Fibroblast of mammary gland (primary cell): ENCODE results near the gene TMEM255B.

Source experiments
- DNase-seq: peaks from one replicate; pipeline ENCODE4 v3.0.0-alpha.2; 2010; ENCODE audit warnings: low read depth
- H3K4me3 ChIP-seq: 2 replicates; pipeline ENCODE4 v1.5.1; 2011; ENCODE audit warnings: low read depth, mild to moderate bottlenecking, low read length, moderate library complexity; ENCODE audit not compliant: control insufficient read depth
- TF ChIP-seq, protein P1 (sequence below): conservative IDR thresholded peaks from 2 replicates; pipeline ENCODE4 v1.5.1; 2011; ENCODE audit warnings: low read depth, low read length, inconsistent platforms; ENCODE audit not compliant: control insufficient read depth, insufficient read depth

Gene TMEM255B

DNA sequence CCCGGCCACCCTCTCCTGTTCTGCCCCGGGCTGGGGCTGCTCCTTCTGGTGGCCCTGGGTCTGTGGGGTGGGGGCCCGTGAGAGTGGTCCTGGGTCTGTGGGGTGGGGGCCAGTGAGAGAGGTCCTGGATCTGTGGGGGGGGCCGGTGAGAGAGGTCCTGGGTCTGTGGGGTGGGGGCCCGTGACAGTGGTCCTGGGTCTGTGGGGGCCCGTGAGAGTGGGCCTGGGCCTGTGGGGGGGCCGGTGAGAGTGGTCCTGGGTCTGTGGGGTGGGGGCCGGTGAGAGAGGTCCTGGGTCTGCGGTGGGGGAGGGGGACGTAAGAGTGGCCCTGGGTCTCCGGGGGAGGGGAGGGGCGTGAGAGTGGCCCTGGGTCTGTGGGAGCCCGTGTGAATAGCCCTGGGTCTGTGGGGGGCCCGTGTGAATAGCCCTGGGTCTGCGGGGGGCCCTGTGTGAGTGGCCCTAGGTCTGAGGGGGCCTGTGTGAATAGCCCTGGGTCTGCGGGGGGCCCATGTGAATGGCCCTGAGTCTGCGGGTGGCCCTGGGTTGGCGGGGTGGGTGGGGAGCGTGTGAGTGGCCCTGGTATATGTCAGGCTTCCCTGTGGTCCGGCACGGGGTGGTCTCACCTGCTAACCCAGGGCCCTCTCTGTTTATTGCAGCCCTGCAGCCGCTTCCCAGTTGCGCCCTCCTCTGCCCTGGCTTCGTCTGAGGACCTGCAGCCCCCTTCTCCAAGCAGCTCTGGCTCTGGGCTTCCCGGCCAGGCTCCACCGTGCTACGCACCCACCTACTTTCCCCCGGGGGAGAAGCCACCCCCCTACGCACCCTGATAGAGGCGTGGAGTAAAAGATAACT is 52.3 kb downstream of the TMEM255B start:
- TF ChIP-seq, protein P1, sequence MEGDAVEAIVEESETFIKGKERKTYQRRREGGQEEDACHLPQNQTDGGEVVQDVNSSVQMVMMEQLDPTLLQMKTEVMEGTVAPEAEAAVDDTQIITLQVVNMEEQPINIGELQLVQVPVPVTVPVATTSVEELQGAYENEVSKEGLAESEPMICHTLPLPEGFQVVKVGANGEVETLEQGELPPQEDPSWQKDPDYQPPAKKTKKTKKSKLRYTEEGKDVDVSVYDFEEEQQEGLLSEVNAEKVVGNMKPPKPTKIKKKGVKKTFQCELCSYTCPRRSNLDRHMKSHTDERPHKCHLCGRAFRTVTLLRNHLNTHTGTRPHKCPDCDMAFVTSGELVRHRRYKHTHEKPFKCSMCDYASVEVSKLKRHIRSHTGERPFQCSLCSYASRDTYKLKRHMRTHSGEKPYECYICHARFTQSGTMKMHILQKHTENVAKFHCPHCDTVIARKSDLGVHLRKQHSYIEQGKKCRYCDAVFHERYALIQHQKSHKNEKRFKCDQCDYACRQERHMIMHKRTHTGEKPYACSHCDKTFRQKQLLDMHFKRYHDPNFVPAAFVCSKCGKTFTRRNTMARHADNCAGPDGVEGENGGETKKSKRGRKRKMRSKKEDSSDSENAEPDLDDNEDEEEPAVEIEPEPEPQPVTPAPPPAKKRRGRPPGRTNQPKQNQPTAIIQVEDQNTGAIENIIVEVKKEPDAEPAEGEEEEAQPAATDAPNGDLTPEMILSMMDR, result no peak
- H3K4me3 ChIP-seq, result no peak overlapping the region
- no peak for DNase-seq

DNA sequence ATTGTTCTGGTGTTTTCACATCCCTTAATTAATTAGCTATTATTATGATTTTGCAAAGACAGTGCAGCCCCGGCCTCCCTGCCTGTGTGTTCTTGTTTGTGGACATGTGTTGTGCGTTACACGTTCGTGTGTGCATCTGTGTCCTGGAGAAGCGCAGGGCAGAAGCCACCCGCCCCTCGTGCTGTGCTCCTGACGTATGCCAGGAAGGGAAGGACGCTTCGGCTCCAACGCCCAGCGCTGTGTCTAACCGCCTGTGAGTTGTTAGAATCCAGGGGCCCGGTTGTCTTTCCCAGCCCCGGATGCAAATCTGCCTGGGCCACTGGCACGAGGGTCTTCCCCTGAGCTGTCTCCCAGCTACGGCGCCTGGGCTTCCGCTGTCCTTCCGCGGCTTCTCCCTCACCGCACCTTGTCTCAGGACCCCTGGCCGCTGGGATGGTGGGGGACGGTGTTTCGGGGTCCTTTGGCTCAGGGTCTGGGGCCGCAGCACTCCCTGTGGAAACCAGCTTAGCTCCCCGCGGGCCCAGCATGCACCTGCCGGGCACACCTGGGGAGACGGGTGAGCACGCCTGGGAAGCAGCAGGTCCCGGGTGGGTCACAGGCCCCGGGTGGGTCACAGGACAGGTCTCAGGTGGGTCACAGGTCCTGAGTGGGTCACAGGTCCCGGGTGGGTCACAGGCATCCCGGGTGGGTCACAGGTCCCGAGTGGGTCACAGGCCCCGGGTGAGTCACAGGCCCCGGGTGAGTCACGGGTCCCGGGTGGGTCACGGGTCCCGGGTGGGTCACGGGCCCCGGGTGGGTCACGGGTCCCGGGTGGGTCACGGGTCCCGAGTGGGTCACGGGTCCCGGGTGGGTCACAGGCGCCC is 53.4 kb downstream of the TMEM255B start:
- no peak overlapping the region for H3K4me3 ChIP-seq
- DNase-seq, result no peak
- TF ChIP-seq, protein P1, result no peak

DNA sequence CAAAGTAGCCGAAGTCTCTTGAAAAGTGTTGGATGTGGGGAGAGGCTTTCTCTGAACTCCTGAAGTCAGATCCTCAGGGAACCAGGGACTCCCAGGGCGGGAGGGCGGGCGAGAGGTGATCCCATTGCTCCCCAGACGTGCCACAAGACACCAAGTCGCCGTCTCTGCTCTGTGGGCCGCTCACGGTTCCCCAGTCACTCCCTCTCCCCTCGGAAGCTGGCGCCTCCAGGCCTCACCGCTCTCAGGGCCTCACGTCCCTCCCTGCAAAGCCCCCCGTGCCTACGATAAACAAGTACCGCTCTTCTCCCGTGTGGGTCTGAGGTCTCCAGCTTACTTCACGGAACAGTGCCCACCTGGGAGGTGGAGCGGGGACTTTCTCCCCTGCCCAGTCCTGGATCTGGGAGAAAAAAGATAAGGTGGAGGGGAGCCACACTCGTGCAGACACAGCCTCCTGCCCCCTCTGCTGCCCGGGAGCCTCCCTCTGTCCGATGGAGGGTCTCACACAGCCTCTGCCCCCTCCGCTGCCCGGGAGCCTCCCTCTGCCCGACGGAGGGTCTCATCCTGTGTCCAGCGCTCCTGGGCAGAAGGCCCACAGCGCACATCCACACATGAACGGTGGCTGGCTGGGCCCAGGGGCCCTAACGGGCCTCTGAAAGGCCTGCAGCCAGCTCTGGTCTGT is 54.2 kb downstream of the TMEM255B start:
- TF ChIP-seq, protein P1, result no peak
- DNase-seq, result no peak
- H3K4me3 ChIP-seq, result no peak overlapping the region

DNA sequence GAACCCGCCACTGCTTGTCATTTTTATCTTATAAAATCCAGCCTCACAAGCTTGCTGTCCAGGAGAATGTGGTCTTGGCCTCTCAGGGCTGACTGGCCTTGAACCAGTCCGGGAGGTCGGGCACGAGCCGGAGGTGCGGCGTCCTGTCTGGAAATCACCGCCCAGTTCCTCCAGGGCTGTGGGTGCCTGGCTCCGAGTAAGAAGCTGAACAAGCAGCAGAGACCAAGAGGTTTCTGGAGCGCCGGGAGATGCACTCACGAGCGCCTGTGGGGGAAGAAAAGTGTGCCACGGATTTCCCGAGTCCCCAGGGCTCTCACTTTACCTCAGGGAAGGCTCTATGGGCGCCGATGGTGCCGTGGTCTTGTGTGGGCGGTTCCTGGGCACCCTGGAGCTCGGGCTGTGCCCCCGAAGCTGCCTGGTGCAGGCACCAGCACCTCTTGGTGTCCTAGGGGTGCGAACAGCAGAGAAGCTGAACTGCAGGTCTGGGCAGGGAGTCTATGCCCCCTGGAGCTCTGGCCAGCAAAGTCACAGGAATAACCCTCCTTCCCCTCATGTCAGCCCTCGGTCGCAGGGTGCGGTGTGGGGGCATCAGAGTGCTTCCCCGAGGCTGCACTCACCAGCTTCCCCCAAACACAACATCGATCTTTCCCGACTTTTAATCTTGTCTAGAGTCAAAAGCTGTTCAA is 54.9 kb downstream of the TMEM255B start:
- TF ChIP-seq, protein P1, result no peak

DNA sequence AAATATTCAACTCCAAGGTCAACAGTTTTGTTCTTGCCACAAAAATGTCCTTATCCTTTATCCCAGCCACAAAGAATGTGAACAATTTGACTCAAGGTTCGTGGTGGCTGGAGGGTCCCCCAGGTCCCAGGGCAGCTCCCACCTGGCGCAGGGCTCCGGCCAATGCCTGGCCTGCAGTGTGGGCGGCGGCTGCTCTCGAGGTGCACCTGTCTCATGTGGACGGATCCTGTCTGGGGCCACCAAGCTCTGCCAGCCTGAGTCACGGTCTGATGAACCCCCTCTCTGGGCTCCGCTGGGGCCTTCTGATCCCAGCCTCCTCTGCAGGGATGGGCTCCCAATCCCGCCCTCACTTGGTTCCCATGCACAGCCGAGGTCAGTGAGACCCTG is 55.4 kb downstream of the TMEM255B start:
- H3K4me3 ChIP-seq, result no peak overlapping the region
- DNase-seq, result no peak
- TF ChIP-seq, protein P1, result no peak

More for the DNA sequence above, 54.9 kb downstream of the TMEM255B start:
- no peak overlapping the region for H3K4me3 ChIP-seq
- DNase-seq, result no peak
